ENCODE results near the gene PKD1L1. TPM values are rescaled to one million over a fixed set of nuclear protein-coding genes. Genes with fewer than 3 reads are reported as not detected.

PKD1L1 gene
- total and polyA plus RNA-seq, 2 donors (not counting 1 experiment from before 2014, with no cell fraction given): 0.59 to 0.70 TPM

DNA sequence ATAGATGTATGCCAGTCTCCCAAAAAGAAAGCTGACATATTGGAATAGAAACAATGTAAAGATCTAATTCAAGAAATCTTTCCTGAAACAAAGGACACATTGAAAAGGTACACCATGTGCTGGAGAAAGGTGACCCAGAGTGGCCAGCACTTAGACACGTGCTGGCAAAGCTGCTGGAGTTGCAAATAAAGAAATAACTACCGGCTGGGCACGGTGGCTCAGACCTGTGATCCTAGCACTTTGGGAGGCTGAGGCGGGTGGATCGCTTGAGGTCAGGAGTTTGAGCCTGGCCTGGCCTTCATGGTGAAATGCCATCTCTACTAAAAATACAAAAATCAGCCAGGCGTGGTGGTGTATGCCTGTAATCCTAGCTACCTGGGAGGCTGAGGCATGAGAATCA is 35.9 kb downstream of the PKD1L1 start:
- ChIA-PET CTCF (no interaction called here), POLR2A (no interaction called here)
- no peaks in the 10 kb centered on the region for H3K79me2 ChIP-seq (ENCODE audit: control insufficient read depth, insufficient read depth, low read length)
- Mint-ChIP-seq H3K4me1 (no peaks in the 10 kb centered on the region), H3K27ac (no peak overlapping the region), H3K27me3 (peaks cover 7% of the 10 kb centered on the region), H3K4me3 (no peak overlapping the region), H3K9me3 (ENCODE audit: insufficient read depth) (no peaks in the 10 kb centered on the region)
- H3K4me1 ChIP-seq (ENCODE audit: control insufficient read depth in 2 of 2, insufficient read depth in 2 of 2, low read length in 2 of 2): no peaks in the 10 kb centered on the region
- H3K27ac ChIP-seq (ENCODE audit: low read length in 2 of 2): no peak overlapping the region
- no peaks in the 10 kb centered on the region for H4K20me1 ChIP-seq (ENCODE audit: control insufficient read depth, insufficient read depth, low read length, poor library complexity, severe bottlenecking)
- no peaks in the 10 kb centered on the region for H3K9me3 ChIP-seq (ENCODE audit: control extremely low read depth in 1 of 3, control insufficient read depth in 2 of 3, insufficient read depth in 1 of 3, low read length in 2 of 3)
- no peaks in the 10 kb centered on the region for H3K36me3 ChIP-seq (replicated peaks in 1 of 2; ENCODE audit: control extremely low read depth in 1 of 2, control insufficient read depth in 1 of 2, extremely low read depth in 1 of 2, insufficient read depth in 2 of 2, low read length in 1 of 2)
- DNase-seq: no peak
- H2AFZ ChIP-seq (ENCODE audit: insufficient read depth, low read depth, low read length, poor library complexity, severe bottlenecking): no peak overlapping the region
- H3K4me3 ChIP-seq (ENCODE audit: control extremely low read depth in 1 of 5, extremely low read depth in 1 of 5, insufficient read depth in 1 of 5, low read depth in 2 of 5, low read length in 4 of 5): no peak overlapping the region
- no peak for ATAC-seq (ENCODE audit: low read depth)
- intact Hi-C loops (cut with micrococcal nuclease): no loop called here
- H3K9ac ChIP-seq (ENCODE audit: low read length): no peak overlapping the region
- WGBS (ENCODE audit: insufficient coverage): 89% methylated on average over 3 of the region's 6 CpGs
- H3K27me3 ChIP-seq (replicated peaks in 1 of 4; ENCODE audit: control extremely low read depth in 1 of 4, control insufficient read depth in 3 of 4, insufficient read depth in 4 of 4, low read length in 3 of 4): no peaks in the 10 kb centered on the region
- no peak overlapping the region for H3K4me2 ChIP-seq (replicated peaks; ENCODE audit: low read depth, low read length, poor library complexity, severe bottlenecking)
- TF ChIP-seq EZH2 (IDR thresholded peaks at IDR 0.05; ENCODE audit: borderline replicate concordance, insufficient read depth, low read depth, low read length, poor library complexity, severe bottlenecking): no peak
- TF ChIP-seq, protein P1, sequence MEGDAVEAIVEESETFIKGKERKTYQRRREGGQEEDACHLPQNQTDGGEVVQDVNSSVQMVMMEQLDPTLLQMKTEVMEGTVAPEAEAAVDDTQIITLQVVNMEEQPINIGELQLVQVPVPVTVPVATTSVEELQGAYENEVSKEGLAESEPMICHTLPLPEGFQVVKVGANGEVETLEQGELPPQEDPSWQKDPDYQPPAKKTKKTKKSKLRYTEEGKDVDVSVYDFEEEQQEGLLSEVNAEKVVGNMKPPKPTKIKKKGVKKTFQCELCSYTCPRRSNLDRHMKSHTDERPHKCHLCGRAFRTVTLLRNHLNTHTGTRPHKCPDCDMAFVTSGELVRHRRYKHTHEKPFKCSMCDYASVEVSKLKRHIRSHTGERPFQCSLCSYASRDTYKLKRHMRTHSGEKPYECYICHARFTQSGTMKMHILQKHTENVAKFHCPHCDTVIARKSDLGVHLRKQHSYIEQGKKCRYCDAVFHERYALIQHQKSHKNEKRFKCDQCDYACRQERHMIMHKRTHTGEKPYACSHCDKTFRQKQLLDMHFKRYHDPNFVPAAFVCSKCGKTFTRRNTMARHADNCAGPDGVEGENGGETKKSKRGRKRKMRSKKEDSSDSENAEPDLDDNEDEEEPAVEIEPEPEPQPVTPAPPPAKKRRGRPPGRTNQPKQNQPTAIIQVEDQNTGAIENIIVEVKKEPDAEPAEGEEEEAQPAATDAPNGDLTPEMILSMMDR (IDR thresholded peaks at IDR 0.05): no peak

DNA sequence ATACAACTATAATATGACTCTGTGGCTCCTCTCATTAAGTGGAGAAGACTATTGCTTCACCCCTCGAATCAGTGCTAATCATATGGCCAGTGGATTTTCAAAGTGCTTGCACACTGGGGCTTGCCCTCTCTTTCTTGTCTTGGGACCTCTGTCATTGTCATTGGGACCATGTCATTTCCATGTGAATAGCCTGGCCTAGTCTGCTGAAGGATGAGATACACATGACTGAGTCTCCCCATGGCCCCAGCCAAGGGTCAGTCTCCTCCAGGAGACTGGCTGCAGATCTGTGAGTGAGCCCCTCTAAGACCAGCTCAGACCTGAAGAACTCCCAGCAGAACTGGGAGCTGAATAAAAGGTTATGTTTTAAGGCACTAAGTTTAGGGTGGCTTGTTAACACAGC is 39.5 kb downstream of the PKD1L1 start:
- H3K27me3 ChIP-seq (replicated peaks in 1 of 4; ENCODE audit: control extremely low read depth in 1 of 4, control insufficient read depth in 3 of 4, insufficient read depth in 4 of 4, low read length in 3 of 4): no peaks in the 10 kb centered on the region
- intact Hi-C loops (cut with micrococcal nuclease): no loop called here
- no peak for ATAC-seq (ENCODE audit: low read depth)
- no peak overlapping the region for H3K4me3 ChIP-seq (ENCODE audit: control extremely low read depth in 1 of 5, extremely low read depth in 1 of 5, insufficient read depth in 1 of 5, low read depth in 2 of 5, low read length in 4 of 5)
- TF ChIP-seq, protein P1 (IDR thresholded peaks at IDR 0.05): no peak
- no peak for TF ChIP-seq EZH2 (IDR thresholded peaks at IDR 0.05; ENCODE audit: borderline replicate concordance, insufficient read depth, low read depth, low read length, poor library complexity, severe bottlenecking)
- WGBS (ENCODE audit: insufficient coverage): 91% methylated on average over 1 of the region's 1 CpG
- no peaks in the 10 kb centered on the region for H4K20me1 ChIP-seq (ENCODE audit: control insufficient read depth, insufficient read depth, low read length, poor library complexity, severe bottlenecking)
- ChIA-PET CTCF (interaction anchor here (0.8 kb wide), 1 partner anchor 14 kb away, joined by 3 read pairs; no protein-coding TSS in a partner anchor), POLR2A (no interaction called here)
- H2AFZ ChIP-seq (ENCODE audit: insufficient read depth, low read depth, low read length, poor library complexity, severe bottlenecking): no peak overlapping the region
- Mint-ChIP-seq H3K27ac (no peak overlapping the region), H3K9me3 (ENCODE audit: insufficient read depth) (no peaks in the 10 kb centered on the region), H3K4me3 (no peak overlapping the region), H3K4me1 (no peaks in the 10 kb centered on the region), H3K27me3 (peaks cover 7% of the 10 kb centered on the region)
- no peaks in the 10 kb centered on the region for H3K36me3 ChIP-seq (replicated peaks in 1 of 2; ENCODE audit: control extremely low read depth in 1 of 2, control insufficient read depth in 1 of 2, extremely low read depth in 1 of 2, insufficient read depth in 2 of 2, low read length in 1 of 2)
- H3K4me1 ChIP-seq (ENCODE audit: control insufficient read depth in 2 of 2, insufficient read depth in 2 of 2, low read length in 2 of 2): no peaks in the 10 kb centered on the region
- no peak for DNase-seq
- no peak overlapping the region for H3K4me2 ChIP-seq (replicated peaks; ENCODE audit: low read depth, low read length, poor library complexity, severe bottlenecking)
- no peak overlapping the region for H3K27ac ChIP-seq (ENCODE audit: low read length in 2 of 2)
- H3K9ac ChIP-seq (ENCODE audit: low read length): no peak overlapping the region
- no peaks in the 10 kb centered on the region for H3K9me3 ChIP-seq (ENCODE audit: control extremely low read depth in 1 of 3, control insufficient read depth in 2 of 3, insufficient read depth in 1 of 3, low read length in 2 of 3)
- no peaks in the 10 kb centered on the region for H3K79me2 ChIP-seq (ENCODE audit: control insufficient read depth, insufficient read depth, low read length)

Measured in B cell (primary cell).